Mesendoderm (in vitro differentiated cells): ENCODE results near the gene ARHGAP10.
"Not testable (repeated sequence)": the region's sequence is repeated elsewhere in the genome, so short reads cannot be mapped to it uniquely, and the experiment has no call there.

Source experiments
- DNase-seq: peaks from one replicate; pipeline ENCODE4 v3.0.0; 2013
- H2AK5ac ChIP-seq: 2 replicates; pipeline ENCODE4 v1.6.1; 2013; ENCODE audit warnings: low read length, inconsistent platforms
- H2BK120ac ChIP-seq: 2 replicates; pipeline ENCODE4 v1.6.1; 2013; ENCODE audit warnings: low read depth, mild to moderate bottlenecking, low read length, moderate library complexity, mixed read lengths
- H2BK15ac ChIP-seq: replicated peaks from 2 replicates; pipeline ENCODE4 v1.6.1; 2013; ENCODE audit warnings: low read depth, mild to moderate bottlenecking, moderate library complexity
- H2BK5ac ChIP-seq: 2 replicates; pipeline ENCODE4 v1.6.1; 2013; ENCODE audit warnings: low read length, inconsistent platforms
- H3K18ac ChIP-seq: 2 replicates; pipeline ENCODE4 v1.6.1; 2013; ENCODE audit warnings: mild to moderate bottlenecking, low read length, mixed read lengths
- H3K23ac ChIP-seq: one replicate; pipeline ENCODE4 v1.6.1; 2013; ENCODE audit warnings: low read length
- H3K27ac ChIP-seq: 2 replicates; pipeline ENCODE4 v1.5.1; 2013; ENCODE audit warnings: low read depth, mild to moderate bottlenecking, inconsistent platforms, low read length, moderate library complexity
- H3K27me3 ChIP-seq: 2 replicates; pipeline ENCODE4 v1.6.1; 2013; ENCODE audit warnings: low read length, control low read depth, mild to moderate bottlenecking, inconsistent platforms; ENCODE audit not compliant: insufficient read depth, poor library complexity
- H3K36me3 ChIP-seq: 2 replicates; pipeline ENCODE4 v1.6.1; 2013; ENCODE audit warnings: low read length, inconsistent platforms; ENCODE audit not compliant: control insufficient read depth, insufficient read depth
- H3K4ac ChIP-seq: one replicate; pipeline ENCODE4 v1.6.1; 2013; ENCODE audit warnings: low read depth, mild to moderate bottlenecking, low read length, moderate library complexity
- H3K4me1 ChIP-seq: 2 replicates; pipeline ENCODE4 v1.6.1; 2013; ENCODE audit warnings: low read depth, low read length, inconsistent platforms; ENCODE audit not compliant: control insufficient read depth
- H3K4me2 ChIP-seq: 2 replicates; pipeline ENCODE4 v1.6.1; 2013; ENCODE audit warnings: low read length
- H3K4me3 ChIP-seq: 2 replicates; pipeline ENCODE4 v1.5.1; 2013; ENCODE audit warnings: mild to moderate bottlenecking, low read length
- H3K56ac ChIP-seq: one replicate; pipeline ENCODE4 v1.6.1; 2013; ENCODE audit warnings: low read length
- H3K79me1 ChIP-seq: 2 replicates; pipeline ENCODE4 v1.6.1; 2013; ENCODE audit warnings: low read length, inconsistent platforms
- H3K79me2 ChIP-seq: 2 replicates; pipeline ENCODE4 v1.6.1; 2013; ENCODE audit warnings: mild to moderate bottlenecking, low read length; ENCODE audit not compliant: control insufficient read depth, insufficient read depth
- H3K9ac ChIP-seq: 2 replicates; pipeline ENCODE4 v1.6.1; 2013; ENCODE audit warnings: low read length, inconsistent platforms
- H4K5ac ChIP-seq: one replicate; pipeline ENCODE4 v1.6.1; 2013; ENCODE audit warnings: low read length
- H4K8ac ChIP-seq: one replicate; pipeline ENCODE4 v1.6.1; 2013; ENCODE audit warnings: low read depth, mild to moderate bottlenecking, control low read depth, low read length, moderate library complexity
- WGBS: extraction: QIAGEN DNeasy Blood & Tissue Kit; methylation state at CpG from one replicate; pipeline ENCODE4 v1.1.7; 2013; ENCODE audit warnings: low lambda C conversion rate, missing lambda C conversion rate; ENCODE audit not compliant: insufficient coverage; ENCODE audit errors: extremely low coverage; 5-methylcytosine and 5-hydroxymethylcytosine counted together

The ARHGAP10 gene

DNA sequence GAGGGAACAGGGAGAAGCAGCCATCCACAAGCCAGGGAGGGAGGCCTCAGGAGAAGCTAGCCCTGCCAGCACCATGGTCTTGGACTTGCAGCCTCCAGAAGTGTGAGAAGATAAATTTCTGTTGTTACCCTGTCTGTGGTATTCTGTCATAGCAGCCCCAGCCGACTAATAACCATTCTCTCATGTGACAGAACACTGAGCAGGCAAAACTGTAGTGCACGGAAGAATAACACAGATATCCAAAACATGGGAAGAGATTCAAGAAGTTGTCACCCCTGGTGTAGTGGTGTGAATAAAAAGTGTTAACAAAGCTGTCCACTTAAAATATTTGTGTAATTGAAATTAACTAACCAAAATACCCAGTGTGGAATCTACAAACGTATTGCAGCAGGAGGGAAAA is 265.0 kb downstream of the ARHGAP10 start:
- H3K56ac ChIP-seq, result no peak overlapping the region
- no peaks in the 10 kb centered on the region for H3K79me2 ChIP-seq
- no peak overlapping the region for H3K4me2 ChIP-seq
- H2AK5ac ChIP-seq, result no peak overlapping the region
- H3K18ac ChIP-seq, result no peak overlapping the region
- H3K4me3 ChIP-seq, result no peak overlapping the region
- no peaks in the 10 kb centered on the region for H3K79me1 ChIP-seq
- H3K36me3 ChIP-seq, result no peaks in the 10 kb centered on the region
- whole genome bisulfite sequencing, result no CpG with 5 or more reads among the region's 3 CpGs
- no peak overlapping the region for H3K9ac ChIP-seq
- H4K8ac ChIP-seq, result no peak overlapping the region
- no peak for DNase-seq
- no peaks in the 10 kb centered on the region for H3K4me1 ChIP-seq
- no peaks in the 10 kb centered on the region for H3K27me3 ChIP-seq
- H2BK15ac ChIP-seq, result no peak overlapping the region
- H4K5ac ChIP-seq, result no peak overlapping the region
- no peak overlapping the region for H2BK5ac ChIP-seq
- no peak overlapping the region for H3K4ac ChIP-seq
- H3K27ac ChIP-seq, result no peak overlapping the region
- H3K23ac ChIP-seq, result no peak overlapping the region
- H2BK120ac ChIP-seq, result no peak overlapping the region

- DNase-seq, H3K18ac ChIP-seq, H3K4me1 ChIP-seq, H3K23ac ChIP-seq, H3K79me1 ChIP-seq, H3K9ac ChIP-seq, H3K4me2 ChIP-seq, H3K4me3 ChIP-seq, H3K36me3 ChIP-seq, H2BK15ac ChIP-seq, H4K8ac ChIP-seq, H2AK5ac ChIP-seq, H3K56ac ChIP-seq, H3K4ac ChIP-seq, H3K27me3 ChIP-seq, H4K5ac ChIP-seq, H2BK5ac ChIP-seq, H3K79me2 ChIP-seq, H3K27ac ChIP-seq, H2BK120ac ChIP-seq: not testable (repeated sequence)
- WGBS, result no CpG with 5 or more reads among the region's 1 CpG
Measured at GRCh38 chr4:148000038-148000437, 268.1 kb downstream of the ARHGAP10 start.

- no peak overlapping the region for H4K5ac ChIP-seq
- no peaks in the 10 kb centered on the region for H3K36me3 ChIP-seq
- no CpG with 5 or more reads among the region's 6 CpGs for WGBS
- no peak overlapping the region for H3K4me3 ChIP-seq
- H3K4ac ChIP-seq, result no peak overlapping the region
- H3K4me1 ChIP-seq, result peaks cover 16% of the 10 kb centered on the region
- no peak overlapping the region for H3K18ac ChIP-seq
- H3K79me2 ChIP-seq, result no peaks in the 10 kb centered on the region
- no peak overlapping the region for H3K27ac ChIP-seq
- no peak overlapping the region for H3K56ac ChIP-seq
- DNase-seq, result no peak
- H3K23ac ChIP-seq, result no peak overlapping the region
- H3K27me3 ChIP-seq, result no peaks in the 10 kb centered on the region
- H2AK5ac ChIP-seq, result no peak overlapping the region
- no peak overlapping the region for H3K9ac ChIP-seq
- no peak overlapping the region for H2BK5ac ChIP-seq
- no peak overlapping the region for H2BK15ac ChIP-seq
- H2BK120ac ChIP-seq, result no peak overlapping the region
- no peak overlapping the region for H4K8ac ChIP-seq
- H3K79me1 ChIP-seq, result no peaks in the 10 kb centered on the region
- H3K4me2 ChIP-seq, result no peak overlapping the region
Measured at GRCh38 chr4:148004228-148004857, 272.5 kb downstream of the ARHGAP10 start.

- Histone ChIP-seq H2BK120ac (no peak overlapping the region), H2BK15ac (no peak overlapping the region), H3K79me1 (no peaks in the 10 kb centered on the region), H3K56ac (peak overlapping the region; percentile 71), H3K79me2 (no peaks in the 10 kb centered on the region), H3K27ac (no peak overlapping the region), H3K9ac (no peak overlapping the region), H3K4me3 (no peak overlapping the region), H3K36me3 (no peaks in the 10 kb centered on the region), H3K23ac (no peak overlapping the region), H3K4me1 (peaks cover 16% of the 10 kb centered on the region), H4K8ac (no peak overlapping the region), H2AK5ac (peak overlapping the region; percentile 91), H3K4ac (no peak overlapping the region), H3K18ac (peak overlapping the region; percentile 1), H3K4me2 (no peak overlapping the region), H4K5ac (no peak overlapping the region), H2BK5ac (peak overlapping the region; percentile 69), H3K27me3 (no peaks in the 10 kb centered on the region)
- DNase-seq, result no peak
- WGBS, result no CpG with 5 or more reads among the region's 11 CpGs
Measured at GRCh38 chr4:148006001-148006400, 274.1 kb downstream of the ARHGAP10 start.

GRCh38 chr4:148007314-148007760 is 275.4 kb downstream of the ARHGAP10 start:
- H2BK15ac ChIP-seq, result no peak overlapping the region
- H3K4me1 ChIP-seq, result peaks cover 16% of the 10 kb centered on the region
- no peak overlapping the region for H2BK120ac ChIP-seq
- H3K18ac ChIP-seq, result no peak overlapping the region
- no peaks in the 10 kb centered on the region for H3K36me3 ChIP-seq
- no peak overlapping the region for H3K4me3 ChIP-seq
- no peak overlapping the region for H4K5ac ChIP-seq
- no peak overlapping the region for H3K23ac ChIP-seq
- H4K8ac ChIP-seq, result no peak overlapping the region
- H2AK5ac ChIP-seq, result peak overlapping the region; percentile 73
- H3K27me3 ChIP-seq, result no peaks in the 10 kb centered on the region
- no peak overlapping the region for H3K27ac ChIP-seq
- H3K56ac ChIP-seq, result peak overlapping the region; percentile 26
- no peaks in the 10 kb centered on the region for H3K79me2 ChIP-seq
- no peaks in the 10 kb centered on the region for H3K79me1 ChIP-seq
- H3K4ac ChIP-seq, result no peak overlapping the region
- H3K9ac ChIP-seq, result no peak overlapping the region
- no peak overlapping the region for H3K4me2 ChIP-seq
- peak; percentile 86 for DNase-seq
- peak overlapping the region; percentile 10 for H2BK5ac ChIP-seq
- no CpG with 5 or more reads among the region's 7 CpGs for WGBS

GRCh38 chr4:148007792-148008191 is 275.9 kb downstream of the ARHGAP10 start:
- no peak overlapping the region for H3K23ac ChIP-seq
- H4K5ac ChIP-seq, result no peak overlapping the region
- H3K4me1 ChIP-seq, result peaks cover 16% of the 10 kb centered on the region
- H3K4me2 ChIP-seq, result no peak overlapping the region
- no peaks in the 10 kb centered on the region for H3K79me1 ChIP-seq
- no peaks in the 10 kb centered on the region for H3K79me2 ChIP-seq
- H3K18ac ChIP-seq, result no peak overlapping the region
- no CpG with 5 or more reads among the region's 3 CpGs for WGBS
- H4K8ac ChIP-seq, result no peak overlapping the region
- H3K4me3 ChIP-seq, result no peak overlapping the region
- H2AK5ac ChIP-seq, result no peak overlapping the region
- DNase-seq, result peak; percentile 79
- no peak overlapping the region for H2BK120ac ChIP-seq
- no peak overlapping the region for H2BK15ac ChIP-seq
- no peak overlapping the region for H3K56ac ChIP-seq
- H3K4ac ChIP-seq, result no peak overlapping the region
- no peaks in the 10 kb centered on the region for H3K36me3 ChIP-seq
- H3K27me3 ChIP-seq, result no peaks in the 10 kb centered on the region
- H2BK5ac ChIP-seq, result no peak overlapping the region
- no peak overlapping the region for H3K9ac ChIP-seq
- no peak overlapping the region for H3K27ac ChIP-seq
